PFSK-1 (cell line): Measurements from ENCODE around the gene CTCF.

Experiments used
- POLR2AphosphoS5 ChIP-seq: IDR thresholded peaks from 2 replicates; pipeline ENCODE4 v1.6.1; 2012; ENCODE audit warnings: low read depth, mild to moderate bottlenecking, control low read depth, low read length, moderate library complexity
- REST ChIP-seq, 2 experiments: IDR thresholded peaks; 2 replicates each; pipeline versions ENCODE4 v1.6.1 to v1.8.0; 2011 to 2012; ENCODE audit warnings: low read depth in 2 of 2, low read length in 2 of 2, control low read depth in 1 of 2, inconsistent platforms in 1 of 2, mild to moderate bottlenecking in 1 of 2, moderate library complexity in 1 of 2; ENCODE audit not compliant: insufficient read depth in 1 of 2
- SIN3A ChIP-seq: IDR thresholded peaks from 2 replicates; pipeline ENCODE4 v1.6.1; 2012; ENCODE audit warnings: mild to moderate bottlenecking, low read length, moderate library complexity, borderline replicate concordance; ENCODE audit not compliant: insufficient read depth
- TAF1 ChIP-seq: IDR thresholded peaks from 2 replicates; pipeline ENCODE4 v1.6.1; 2012; ENCODE audit warnings: low read length, control low read depth, borderline replicate concordance; ENCODE audit not compliant: insufficient read depth

DNA sequence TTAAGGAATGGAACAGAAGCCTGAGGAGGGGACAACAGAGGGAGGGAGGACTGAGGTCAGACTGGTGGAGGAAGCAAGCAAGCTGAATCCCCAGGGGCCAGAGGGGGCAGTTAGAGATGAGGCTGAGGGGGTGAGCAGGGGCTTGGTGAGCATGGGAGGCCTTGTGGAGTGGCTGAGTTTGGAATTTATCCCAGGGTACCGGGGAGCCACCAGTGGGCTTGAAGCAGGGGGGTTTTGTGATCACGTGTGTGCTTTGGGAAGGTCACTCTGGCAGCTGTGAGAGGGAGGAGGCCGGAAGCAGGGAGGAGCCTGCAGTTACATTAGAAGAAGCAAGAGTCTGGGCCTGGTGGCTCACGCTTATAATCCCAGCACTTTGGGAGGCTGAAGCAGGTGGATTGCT is 9.8 kb upstream of the CTCF start:
- TF ChIP-seq POLR2AphosphoS5 (no peak), SIN3A (no peak), TAF1 (no peak), REST (IDR thresholded peaks at IDR 0.05; ENCODE audit: insufficient read depth in 1 of 2, low read depth in 2 of 2, low read length in 2 of 2) (no peak)
